PC-3 (cell line): ENCODE results near the gene RPL9.
A peak's percentile ranks its signal among the peaks of the same experiment; 100 is the strongest.

ENCODE experiments used
- EZH2 ChIP-seq: fragments of 300-600 bp; sonication (generic); IDR thresholded peaks from one replicate; pipeline ENCODE4 v1.6.1; 2017; ENCODE audit warnings: antibody characterized with exemption, mild to moderate bottlenecking, low read length; ENCODE audit not compliant: unreplicated experiment
- TF ChIP-seq, protein P1 (sequence below): fragments of 300-600 bp; sonication (generic); conservative IDR thresholded peaks from 2 replicates; pipeline ENCODE4 v1.5.1; 2017; ENCODE audit warnings: antibody characterized with exemption, low read depth, mild to moderate bottlenecking, low read length

DNA sequence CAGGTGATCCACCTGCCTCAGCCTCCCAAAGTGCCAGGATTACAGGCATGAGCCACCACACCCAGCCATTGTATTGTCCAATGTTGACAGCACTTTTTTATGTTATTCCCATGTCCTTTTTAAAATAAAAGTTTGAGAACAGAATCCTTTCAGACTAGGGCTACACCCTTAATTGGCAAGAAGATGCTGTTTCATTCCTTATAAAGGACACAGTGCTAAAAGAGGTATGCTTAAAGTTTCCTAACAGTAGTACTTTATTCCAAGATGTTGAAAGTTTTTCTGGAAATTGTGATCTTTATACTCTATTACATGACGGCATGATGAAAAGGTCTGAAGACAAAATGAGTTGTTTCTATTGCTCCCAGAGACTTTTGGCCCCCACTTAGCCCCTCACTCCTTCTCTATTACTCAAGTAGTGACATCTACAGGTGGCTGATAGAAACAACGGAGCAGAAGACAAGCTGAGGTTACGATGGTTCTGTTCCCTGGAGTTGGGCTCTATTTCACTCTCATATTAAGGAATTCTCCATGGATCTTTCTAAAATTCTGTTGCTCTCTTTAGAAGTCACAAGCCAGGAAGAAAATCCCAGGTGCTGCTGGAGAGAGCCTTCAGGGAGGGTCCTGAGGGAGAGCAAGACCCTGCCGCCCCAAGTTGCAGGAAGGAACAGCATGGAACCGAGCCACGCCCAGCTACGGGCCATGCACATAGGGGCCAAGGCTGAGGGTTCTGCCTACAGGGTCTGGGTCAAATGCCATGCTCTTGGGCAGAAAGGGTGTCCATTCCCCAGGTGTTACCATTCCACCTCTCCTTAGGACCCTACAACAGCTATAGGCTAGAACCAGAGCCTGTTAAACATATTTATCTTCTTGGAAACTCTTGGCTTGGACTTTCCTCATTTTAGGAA, 22.8 kb downstream of the RPL9 start:
- no peak for TF ChIP-seq EZH2
- TF ChIP-seq, protein P1, sequence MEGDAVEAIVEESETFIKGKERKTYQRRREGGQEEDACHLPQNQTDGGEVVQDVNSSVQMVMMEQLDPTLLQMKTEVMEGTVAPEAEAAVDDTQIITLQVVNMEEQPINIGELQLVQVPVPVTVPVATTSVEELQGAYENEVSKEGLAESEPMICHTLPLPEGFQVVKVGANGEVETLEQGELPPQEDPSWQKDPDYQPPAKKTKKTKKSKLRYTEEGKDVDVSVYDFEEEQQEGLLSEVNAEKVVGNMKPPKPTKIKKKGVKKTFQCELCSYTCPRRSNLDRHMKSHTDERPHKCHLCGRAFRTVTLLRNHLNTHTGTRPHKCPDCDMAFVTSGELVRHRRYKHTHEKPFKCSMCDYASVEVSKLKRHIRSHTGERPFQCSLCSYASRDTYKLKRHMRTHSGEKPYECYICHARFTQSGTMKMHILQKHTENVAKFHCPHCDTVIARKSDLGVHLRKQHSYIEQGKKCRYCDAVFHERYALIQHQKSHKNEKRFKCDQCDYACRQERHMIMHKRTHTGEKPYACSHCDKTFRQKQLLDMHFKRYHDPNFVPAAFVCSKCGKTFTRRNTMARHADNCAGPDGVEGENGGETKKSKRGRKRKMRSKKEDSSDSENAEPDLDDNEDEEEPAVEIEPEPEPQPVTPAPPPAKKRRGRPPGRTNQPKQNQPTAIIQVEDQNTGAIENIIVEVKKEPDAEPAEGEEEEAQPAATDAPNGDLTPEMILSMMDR: peak; percentile 47
